HTR-8/SVneo (cell line): ENCODE data around the gene SAMD4B.
A peak's percentile ranks its signal among the peaks of the same experiment; 100 is the strongest.
"Not testable (repeated sequence)": the region's sequence is repeated elsewhere in the genome, so short reads cannot be mapped to it uniquely, and the experiment has no call there.

Experiments
- DNase-seq: peaks from one replicate; pipeline ENCODE4 v3.0.0; 2011; ENCODE audit warnings: low spot score, mixed read lengths; ENCODE audit not compliant: insufficient read length
- FAIRE-seq: peaks from 2 replicates; lab custom pipeline; 2011; peaks lifted over from hg19 to GRCh38; lab: Jason Lieb, UNC

SAMD4B gene

DNA sequence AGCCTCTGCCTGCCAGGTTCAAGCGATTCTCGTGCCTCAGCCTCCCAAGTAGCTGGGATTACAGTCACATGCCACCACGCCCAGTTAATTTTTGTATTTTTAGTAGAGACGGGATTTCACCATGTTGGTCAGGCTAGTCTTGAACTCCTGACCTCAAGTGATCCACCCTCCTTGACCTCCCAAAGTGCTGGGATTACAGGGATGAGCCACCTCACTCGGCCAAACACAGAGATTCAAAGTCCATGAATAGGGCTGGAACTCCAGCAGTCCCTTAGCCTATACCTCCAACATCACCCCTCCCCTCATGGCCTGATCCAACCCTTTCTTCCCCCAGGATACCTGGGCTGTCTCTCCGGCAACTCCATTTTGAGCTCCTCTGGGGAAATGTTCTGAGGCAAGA lies 9.5 kb upstream of the SAMD4B start:
- DNase-seq, FAIRE-seq: not testable (repeated sequence)

DNA sequence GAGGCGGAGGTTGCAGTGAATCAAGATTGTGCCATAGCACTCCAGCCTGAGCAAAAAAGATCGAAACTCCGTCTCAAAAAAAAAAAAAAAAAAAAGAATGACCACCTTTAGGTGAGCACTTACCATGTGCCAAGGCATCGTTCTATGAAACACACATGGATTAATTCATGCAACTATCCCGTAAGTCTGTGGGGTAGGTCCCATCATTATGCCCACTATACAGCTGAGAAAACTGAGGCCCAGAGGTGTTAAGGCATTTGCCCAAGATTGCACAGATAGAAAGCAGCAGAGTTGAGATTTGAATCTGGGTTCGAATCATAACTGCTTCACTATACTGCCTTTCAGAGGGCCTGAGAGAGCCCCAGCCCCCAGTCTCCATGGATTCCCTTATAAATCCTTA lies 8.7 kb upstream of the SAMD4B start:
- no peak for FAIRE-seq
- DNase-seq, result no peak

DNA sequence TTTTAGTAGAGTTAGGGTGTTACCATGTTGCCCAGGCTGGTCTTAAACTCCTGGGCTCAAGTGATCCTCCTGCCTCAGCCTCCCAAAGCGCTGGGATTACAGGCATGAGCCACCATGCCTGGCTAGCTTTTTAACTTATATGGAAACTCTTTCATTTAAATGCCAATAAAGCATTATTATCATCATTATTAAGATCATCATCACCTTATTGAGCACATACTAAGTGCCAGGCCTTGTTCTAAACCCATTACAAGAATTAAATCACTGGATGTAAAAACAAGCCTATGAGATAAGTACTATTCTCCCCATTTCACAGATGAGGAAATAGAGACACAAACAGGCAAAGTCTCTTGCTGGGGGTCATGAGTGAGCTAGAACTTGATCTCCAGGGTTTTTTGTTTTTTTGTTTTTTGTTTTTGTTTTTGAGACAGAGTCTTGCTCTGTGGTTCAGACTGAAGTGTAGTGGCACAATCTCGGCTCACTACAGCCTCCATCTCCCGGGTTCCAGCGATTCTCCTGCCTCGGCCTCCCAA lies 7.7 kb upstream of the SAMD4B start:
- DNase-seq (no peak), FAIRE-seq (no peak)

- FAIRE-seq (no peak), DNase-seq (no peak)
Measured at GRCh38 chr19:39335168-39335548, 7.1 kb upstream of the SAMD4B start.

DNA sequence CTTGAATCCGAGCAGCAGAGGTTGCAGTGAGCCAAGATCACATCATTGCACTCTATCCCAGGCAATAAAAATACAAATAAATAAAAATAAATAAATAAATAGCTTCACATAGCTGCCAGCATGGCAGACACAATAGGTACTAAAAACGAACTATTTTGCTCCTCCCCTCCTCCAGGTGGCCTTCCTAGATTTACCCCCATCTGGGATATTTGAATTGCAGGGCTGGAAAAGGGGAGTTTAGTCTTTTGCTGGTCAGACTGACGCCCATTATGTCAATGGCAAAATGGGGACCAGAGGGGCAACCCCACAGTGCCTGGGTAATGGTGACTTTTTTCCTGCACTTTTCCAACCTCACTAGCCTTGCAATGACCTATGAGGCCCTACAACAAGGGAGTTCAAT lies 5.7 kb upstream of the SAMD4B start:
- no peak for FAIRE-seq

GRCh38 chr19:39339674-39340073 lies 2.5 kb upstream of the SAMD4B start:
- FAIRE-seq, result peak; percentile 71
- no peak for DNase-seq

More for the DNA sequence above, 5.7 kb upstream of the SAMD4B start:
- DNase-seq, result no peak

- not testable (repeated sequence) for DNase-seq, FAIRE-seq
Measured at GRCh38 chr19:39340156-39340555, 2.1 kb upstream of the SAMD4B start.

DNA sequence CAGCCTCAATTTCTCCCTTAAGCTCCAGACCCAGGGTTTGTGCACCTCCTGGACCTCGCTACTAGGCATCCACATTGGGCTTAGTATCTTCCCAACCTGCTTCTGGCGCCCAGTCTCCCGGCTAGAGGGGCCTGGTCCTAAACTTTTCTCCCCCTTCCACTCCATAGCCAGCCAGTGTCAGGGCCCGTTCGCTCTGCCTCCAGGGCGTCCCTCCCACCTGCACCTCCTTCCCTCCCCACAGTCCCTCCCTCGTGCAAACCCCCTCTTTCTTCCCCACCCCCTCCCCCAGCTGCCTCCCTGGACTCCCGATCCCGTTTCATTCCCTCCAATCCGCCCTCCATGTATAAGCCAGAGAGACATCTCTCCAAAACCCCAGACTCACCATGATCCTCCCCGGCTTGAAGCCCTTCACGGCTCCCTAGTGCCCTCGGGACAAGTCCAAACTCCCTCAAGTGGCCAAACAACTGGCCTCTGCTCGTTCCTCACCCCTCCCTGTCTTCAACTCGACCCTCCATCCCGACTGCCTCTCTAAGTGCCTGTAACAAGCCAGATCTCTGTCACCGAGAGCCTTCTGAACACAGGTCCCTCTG lies 997 bp upstream of the SAMD4B start:
- FAIRE-seq (no peak), DNase-seq (peak; percentile 37)

DNA sequence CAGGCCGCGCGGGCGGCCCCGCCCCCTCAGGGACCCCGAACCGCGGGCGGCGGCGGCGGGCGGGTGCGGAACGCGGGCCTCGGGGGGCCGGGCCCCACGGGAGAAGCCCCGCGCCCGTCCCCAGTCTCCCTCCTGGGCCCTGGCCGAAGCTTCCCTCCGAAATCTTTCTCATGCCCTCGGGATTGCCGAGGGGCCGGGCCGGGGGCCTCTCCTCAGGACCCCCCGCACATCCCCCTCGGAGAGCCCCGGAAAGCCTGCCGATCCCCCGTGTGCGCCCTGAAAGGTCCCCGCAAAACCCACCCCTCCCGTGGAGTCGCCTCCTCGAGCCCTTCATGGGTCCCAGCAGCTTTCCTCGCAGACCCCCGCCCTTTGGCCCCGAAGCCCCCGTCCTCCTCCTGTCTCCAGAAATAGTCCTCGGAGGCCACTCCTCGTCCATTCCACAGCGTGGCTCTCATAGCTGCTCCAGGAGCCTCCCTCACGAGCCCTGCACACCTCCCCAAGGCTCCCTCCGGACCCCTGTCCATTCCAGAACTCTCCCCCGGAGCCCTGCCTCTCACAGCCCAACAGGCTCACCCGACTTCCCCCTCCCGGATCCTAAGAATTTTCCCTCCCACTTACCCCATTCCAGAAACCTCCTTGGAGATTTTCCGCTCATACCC lies 555 bp downstream of the SAMD4B start:
- FAIRE-seq (no peak), DNase-seq (no peak)

DNA sequence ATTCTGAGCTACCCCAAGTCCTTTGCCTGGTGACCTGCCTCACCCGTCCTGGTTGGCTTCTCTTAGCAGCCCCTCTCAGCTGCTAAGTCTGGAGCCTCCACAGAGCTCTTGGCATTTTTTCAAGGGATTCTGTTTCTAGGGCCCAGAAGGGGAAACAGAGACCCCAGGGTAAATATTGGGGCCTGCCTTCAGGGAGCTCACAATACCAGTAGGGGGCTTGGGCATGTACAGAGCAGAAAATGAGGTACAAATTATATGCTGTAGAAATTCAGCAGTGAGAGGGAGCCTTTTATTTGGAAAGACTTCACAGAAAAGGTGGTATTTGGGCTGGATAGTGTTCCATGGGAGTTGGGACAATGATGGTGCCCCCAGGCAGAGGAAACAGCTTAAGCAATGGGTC lies 3.7 kb downstream of the SAMD4B start:
- DNase-seq, result no peak
- FAIRE-seq, result no peak

GRCh38 chr19:39347332-39348164 lies 5.3 kb downstream of the SAMD4B start:
- DNase-seq (no peak), FAIRE-seq (peak; percentile 52)

GRCh38 chr19:39349326-39349725 lies 7.1 kb downstream of the SAMD4B start:
- DNase-seq (no peak), FAIRE-seq (no peak)

DNA sequence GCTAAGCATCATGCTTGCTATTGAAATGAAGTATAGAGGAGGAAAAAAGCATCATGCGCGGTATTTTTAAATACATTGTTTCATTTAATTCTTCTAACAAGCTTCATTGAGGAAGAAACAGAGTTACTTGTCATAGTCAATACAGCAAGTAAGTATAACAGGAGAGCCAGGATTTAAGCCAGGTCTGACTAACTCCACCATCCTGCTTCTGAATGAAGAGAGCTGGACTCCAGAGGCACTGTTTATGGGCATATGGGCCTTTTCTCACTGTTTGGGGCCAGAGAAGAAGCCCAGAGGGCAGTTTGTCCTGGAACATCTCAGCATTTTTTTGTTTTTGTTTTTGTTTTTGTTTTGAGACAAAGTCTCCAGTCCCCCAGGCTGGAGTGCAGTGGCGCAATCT lies 7.9 kb downstream of the SAMD4B start:
- FAIRE-seq, result no peak
- DNase-seq, result no peak

GRCh38 chr19:39351537-39352064 lies 9.4 kb downstream of the SAMD4B start:
- FAIRE-seq, result no peak
- no peak for DNase-seq

DNA sequence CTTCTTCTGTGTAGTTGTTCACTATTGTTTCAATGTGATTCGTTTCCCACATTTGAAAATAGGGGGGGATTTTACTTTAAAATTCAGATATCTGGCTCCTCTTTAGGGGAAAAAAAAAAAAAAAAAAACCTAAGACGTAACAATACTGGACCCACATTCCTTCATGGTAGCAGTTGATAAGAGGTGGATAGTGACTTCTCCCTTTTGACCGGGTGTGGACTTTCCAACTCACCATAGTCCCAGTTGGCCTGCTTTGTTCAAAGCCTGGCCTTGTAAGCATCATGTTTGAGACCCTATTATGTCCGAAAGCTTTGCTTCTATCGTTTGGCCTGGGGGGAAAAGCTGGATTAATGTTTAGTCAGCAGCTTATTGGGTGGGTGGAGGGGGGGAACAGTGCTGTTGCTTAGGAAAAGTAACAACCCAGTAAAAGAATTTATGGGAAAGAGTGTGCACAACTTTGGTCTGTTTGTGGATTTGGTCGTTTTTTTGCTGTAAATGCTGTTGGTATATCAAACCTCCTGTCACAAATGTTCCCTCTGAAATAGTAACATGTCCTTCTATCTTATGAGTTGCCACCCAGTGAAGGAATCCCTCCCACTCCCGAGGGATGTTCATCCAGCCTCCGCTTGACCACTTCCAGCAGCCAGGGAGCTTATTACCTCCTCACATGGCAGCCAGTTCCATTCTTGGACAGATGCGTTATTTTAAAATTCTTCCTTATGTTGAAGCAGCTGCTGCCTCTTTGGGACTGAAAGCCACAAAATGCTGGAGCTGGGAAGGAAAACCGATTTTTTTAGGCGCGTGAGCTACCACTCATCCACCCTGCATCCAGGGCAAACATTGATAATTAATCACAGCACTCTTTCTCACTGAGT lies 10.4 kb downstream of the SAMD4B start:
- no peak for FAIRE-seq
- no peak for DNase-seq

DNA sequence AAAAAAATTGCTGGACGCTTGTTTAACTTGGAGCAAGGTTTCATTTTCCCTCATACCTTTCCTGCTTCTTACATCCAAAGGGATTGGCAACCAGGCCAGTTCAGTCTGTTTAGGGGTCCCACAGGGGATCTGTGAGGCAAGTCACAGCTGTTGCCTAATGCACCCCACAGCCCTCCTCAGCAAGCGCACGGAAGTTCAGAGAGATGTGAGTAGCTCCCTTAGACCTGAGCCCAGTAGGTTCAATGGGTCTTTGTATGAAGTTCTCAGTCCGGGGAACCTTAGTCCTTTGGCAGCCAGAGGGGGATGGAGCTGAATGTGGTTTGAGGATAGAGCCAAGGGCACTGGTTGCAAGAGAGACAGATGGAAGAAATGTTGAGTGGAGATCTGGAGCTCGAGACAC lies 13.0 kb downstream of the SAMD4B start:
- no peak for DNase-seq
- no peak for FAIRE-seq

GRCh38 chr19:39356073-39356472 lies 13.9 kb downstream of the SAMD4B start:
- no peak for DNase-seq
- FAIRE-seq, result no peak

DNA sequence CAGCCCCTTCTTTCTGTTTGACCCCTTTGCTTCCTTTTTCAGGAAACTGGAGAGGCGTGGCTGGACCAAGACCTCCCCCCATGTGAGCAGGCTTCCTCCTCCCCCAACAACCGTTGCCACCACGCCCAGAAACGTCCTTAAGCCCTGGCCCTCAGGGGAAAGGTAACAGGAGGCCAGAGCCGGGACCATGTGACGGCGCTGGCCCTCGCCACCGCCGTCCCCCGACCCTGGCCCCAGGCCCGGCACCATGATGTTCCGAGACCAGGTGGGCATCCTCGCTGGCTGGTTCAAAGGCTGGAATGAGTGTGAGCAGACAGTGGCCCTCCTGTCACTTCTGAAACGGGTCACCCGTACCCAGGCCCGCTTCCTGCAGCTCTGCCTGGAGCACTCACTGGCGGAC lies 14.4 kb downstream of the SAMD4B start:
- DNase-seq (no peak), FAIRE-seq (no peak)

GRCh38 chr19:39359026-39359425 lies 16.8 kb downstream of the SAMD4B start:
- DNase-seq (no peak), FAIRE-seq (no peak)

DNA sequence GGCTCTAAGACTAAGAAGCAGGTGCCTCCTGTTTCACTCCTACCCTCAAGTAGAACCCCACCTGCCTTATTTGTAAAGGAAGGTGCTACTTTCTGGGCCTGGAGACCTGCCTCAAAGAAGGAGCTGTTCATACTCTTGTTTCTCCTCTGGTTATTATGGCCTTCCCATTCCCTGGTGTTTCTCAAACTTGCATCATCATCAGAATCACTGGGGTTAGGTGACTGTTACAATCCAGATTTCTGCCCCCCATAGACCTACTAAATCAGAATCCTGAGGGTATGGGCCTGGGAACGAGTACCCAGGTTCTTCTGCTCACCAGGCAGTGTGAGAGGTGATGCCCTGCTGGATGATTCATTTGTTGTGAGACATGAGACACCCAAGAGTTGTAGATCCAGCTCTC lies 18.4 kb downstream of the SAMD4B start:
- FAIRE-seq (no peak), DNase-seq (no peak)
